Activated CD4-positive, CD25-positive, alpha-beta regulatory T cell treated with anti-CD3 and anti-CD28 coated beads, Interleukin-2, amount 50 U/mL, for 72 hours (primary cell): ENCODE measurements around the gene KMT2B.
"Not testable (repeated sequence)": the region's sequence is repeated elsewhere in the genome, so short reads cannot be mapped to it uniquely, and the experiment has no call there.

ENCODE experiments used
- DNase-seq: peaks from one replicate; pipeline ENCODE4 v3.0.0; 2021

The KMT2B gene

GRCh38 chr19:35757749-35758608 lies 40.2 kb downstream of the KMT2B start, which contains the start of gene PROSER3:
PROSER3 (plus strand) TSS chr19:35758176; CDS start chr19:35758216, 40 bp downstream.
- DNase-seq = peak; percentile 98

GRCh38 chr19:35759697-35760096 lies 41.9 kb downstream of the KMT2B start:
- DNase-seq = no peak

GRCh38 chr19:35760711-35761349 lies 43.0 kb downstream of the KMT2B start:
- DNase-seq = no peak

GRCh38 chr19:35764432-35765315 lies 46.9 kb downstream of the KMT2B start:
- DNase-seq = no peak

GRCh38 chr19:35766571-35767104 lies 48.8 kb downstream of the KMT2B start:
- DNase-seq = no peak

GRCh38 chr19:35767288-35768081 lies 49.7 kb downstream of the KMT2B start:
- no peak for DNase-seq

- DNase-seq = no peak
Measured at GRCh38 chr19:35768082-35768421, 50.2 kb downstream of the KMT2B start.

- DNase-seq = not testable (repeated sequence)
Measured at GRCh38 chr19:35772362-35772761, 54.6 kb downstream of the KMT2B start.

- DNase-seq = no peak
Measured at GRCh38 chr19:35773020-35773806, 55.4 kb downstream of the KMT2B start.

- no peak for DNase-seq
Measured at GRCh38 chr19:35774274-35775045, 56.7 kb downstream of the KMT2B start.

- DNase-seq = no peak
Measured at GRCh38 chr19:35775046-35775297, 57.2 kb downstream of the KMT2B start.

GRCh38 chr19:35775298-35776101 lies 57.7 kb downstream of the KMT2B start, which contains the start of gene ARHGAP33:
ARHGAP33 (plus strand) TSS chr19:35775564; CDS start chr19:35775659, 95 bp downstream.
- peak; percentile 99 for DNase-seq

- DNase-seq = no peak
Measured at GRCh38 chr19:35776102-35776788, 58.4 kb downstream of the KMT2B start.

GRCh38 chr19:35777086-35777841 lies 59.5 kb downstream of the KMT2B start:
- no peak for DNase-seq

GRCh38 chr19:35777961-35778360 lies 60.2 kb downstream of the KMT2B start:
- no peak for DNase-seq

- DNase-seq = no peak
Measured at GRCh38 chr19:35779033-35779432, 61.2 kb downstream of the KMT2B start.

GRCh38 chr19:35780058-35780457 lies 62.3 kb downstream of the KMT2B start:
- no peak for DNase-seq

GRCh38 chr19:35780717-35781116 lies 62.9 kb downstream of the KMT2B start:
- DNase-seq = no peak
